ENCODE measurements around the gene LSMEM2.
"Not testable (repeated sequence)": the region's sequence is repeated elsewhere in the genome, so short reads cannot be mapped to it uniquely, and the experiment has no call there.

Gene LSMEM2

DNA sequence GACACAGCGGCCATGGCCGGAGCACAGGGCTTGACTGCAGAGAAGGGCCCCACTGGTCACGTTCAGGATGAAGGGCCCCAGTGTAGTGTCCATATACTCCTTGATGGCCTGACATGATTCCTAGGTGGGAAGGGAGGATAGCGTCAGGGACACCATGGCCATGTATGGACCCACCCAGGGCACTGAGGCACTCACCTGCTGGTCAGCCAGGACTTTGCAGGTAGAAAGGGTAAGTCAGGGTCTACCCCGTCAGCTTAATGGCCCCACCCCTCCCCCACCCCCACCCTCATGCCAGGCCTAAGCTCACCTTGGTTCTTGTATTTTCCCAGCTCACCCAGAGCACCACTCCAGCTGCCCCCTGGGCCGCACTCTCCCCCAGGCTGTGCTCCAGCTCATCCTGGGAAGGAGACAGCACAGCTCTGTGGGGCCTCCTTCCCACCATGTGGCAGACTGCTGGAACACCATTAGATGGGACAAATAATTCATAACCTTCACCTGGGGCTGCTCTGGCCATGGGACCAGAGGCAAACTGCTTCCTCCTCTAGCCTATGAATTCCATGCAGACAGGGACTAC, 21.9 kb downstream of the LSMEM2 start:
- no peak for DNase-seq

- no peak for DNase-seq
Measured at GRCh38 chr3:50302095-50303012, 23.5 kb downstream of the LSMEM2 start.

- no peak for DNase-seq
Measured at GRCh38 chr3:50303013-50303815, 24.3 kb downstream of the LSMEM2 start, which contains the start of gene HYAL1. Gene HYAL1 (minus strand): TSS chr3:50303574. CDS start chr3:50302956, 618 bp downstream.

DNA sequence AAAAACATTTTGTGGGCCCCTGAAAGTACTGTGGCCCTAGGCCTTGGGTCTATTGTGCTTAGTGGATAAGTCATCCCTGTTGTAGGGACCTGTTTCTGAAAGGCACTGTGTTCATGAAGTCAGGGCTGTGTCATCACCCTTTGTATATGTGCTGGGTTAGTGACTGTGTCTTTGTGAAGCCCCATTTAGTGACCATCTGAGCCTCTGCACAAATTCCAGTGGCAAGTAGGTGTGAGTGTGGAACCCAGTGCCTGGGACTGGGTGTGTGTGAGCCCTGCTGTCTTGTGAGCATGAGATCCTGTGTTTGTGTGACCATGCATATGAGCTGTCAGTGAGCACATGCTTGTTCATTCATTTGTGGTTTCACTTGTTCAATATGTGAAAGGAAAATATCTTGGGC, 25.7 kb downstream of the LSMEM2 start:
- DNase-seq: no peak

GRCh38 chr3:50312041-50312440, 33.2 kb downstream of the LSMEM2 start:
- DNase-seq: not testable (repeated sequence)

GRCh38 chr3:50314342-50314741, 35.5 kb downstream of the LSMEM2 start:
- DNase-seq: no peak

- no peak for DNase-seq
Measured at GRCh38 chr3:50314816-50315215, 35.9 kb downstream of the LSMEM2 start.

GRCh38 chr3:50316657-50317242, 37.9 kb downstream of the LSMEM2 start:
- no peak for DNase-seq

DNA sequence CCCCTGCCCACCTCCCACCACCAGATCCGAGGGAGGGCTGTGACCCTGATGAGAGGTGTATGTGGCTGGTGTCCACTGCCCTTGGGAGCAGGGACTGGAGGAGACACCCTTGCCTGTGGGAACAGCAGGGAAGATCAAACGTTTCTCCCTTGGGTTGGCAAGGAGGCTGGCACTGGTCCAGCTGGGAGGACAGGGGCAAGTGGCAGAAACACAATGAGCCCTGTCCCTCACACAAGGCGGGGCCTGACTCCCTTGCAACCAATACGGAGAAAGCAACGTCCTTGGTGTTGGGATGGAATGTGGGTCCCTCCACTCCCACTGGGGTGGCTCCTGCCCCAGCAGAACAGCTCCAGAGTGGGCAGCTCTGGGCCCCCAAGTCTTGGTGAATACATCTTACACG, 38.4 kb downstream of the LSMEM2 start:
- no peak for DNase-seq

DNA sequence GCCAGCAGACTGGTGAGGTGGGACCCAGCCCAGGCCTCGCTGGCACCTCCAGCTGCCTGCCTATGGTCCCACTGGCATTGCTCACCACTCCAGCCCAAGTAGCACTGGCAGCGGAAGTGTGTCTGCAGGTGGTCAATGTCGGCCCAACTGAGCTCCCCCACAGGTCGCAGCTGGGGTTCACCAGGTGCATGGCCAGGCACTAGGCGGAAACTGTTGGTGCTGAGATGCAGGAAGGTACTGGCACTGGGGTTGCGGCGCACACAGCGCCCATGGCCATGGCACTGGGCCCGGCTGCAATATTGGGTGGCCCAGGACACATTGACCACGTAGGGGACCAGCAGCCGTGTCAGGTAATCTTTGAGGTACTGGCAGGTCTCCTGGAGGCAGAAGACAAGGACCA, 39.3 kb downstream of the LSMEM2 start:
- DNase-seq: no peak

- DNase-seq: no peak
Measured at GRCh38 chr3:50318615-50319014, 39.7 kb downstream of the LSMEM2 start.

- no peak for DNase-seq
Measured at GRCh38 chr3:50319181-50319893, 40.5 kb downstream of the LSMEM2 start.

GRCh38 chr3:50319894-50320625, 41.2 kb downstream of the LSMEM2 start:
- DNase-seq: no peak

- peak; percentile 62 for DNase-seq
Measured at GRCh38 chr3:50320853-50321335, 42.0 kb downstream of the LSMEM2 start.

- DNase-seq: peak; percentile 77
Measured at GRCh38 chr3:50321336-50322114, 42.6 kb downstream of the LSMEM2 start.

DNA sequence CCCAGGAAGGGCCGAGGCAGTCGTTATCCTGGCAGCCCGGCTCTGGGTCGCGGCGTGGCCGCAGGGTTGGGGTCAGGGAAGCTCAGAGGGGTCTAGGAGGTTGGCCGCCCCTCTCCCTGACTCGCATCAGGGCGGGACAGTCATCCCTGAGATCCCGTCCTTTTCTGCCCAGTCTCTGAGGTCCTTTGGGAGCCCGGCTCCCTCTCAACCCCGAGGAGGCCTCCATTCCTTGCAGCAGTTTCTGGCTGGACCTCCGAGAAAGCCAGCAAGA, 43.2 kb downstream of the LSMEM2 start:
- DNase-seq: no peak

GRCh38 chr3:50322386-50323091, 43.7 kb downstream of the LSMEM2 start, which contains the start of gene HYAL2:
Gene HYAL2 (minus strand): TSS chr3:50322745. CDS start chr3:50320489, 2,256 bp downstream.
- no peak for DNase-seq

- no peak for DNase-seq
Measured at GRCh38 chr3:50323092-50323600, 44.3 kb downstream of the LSMEM2 start.

DNA sequence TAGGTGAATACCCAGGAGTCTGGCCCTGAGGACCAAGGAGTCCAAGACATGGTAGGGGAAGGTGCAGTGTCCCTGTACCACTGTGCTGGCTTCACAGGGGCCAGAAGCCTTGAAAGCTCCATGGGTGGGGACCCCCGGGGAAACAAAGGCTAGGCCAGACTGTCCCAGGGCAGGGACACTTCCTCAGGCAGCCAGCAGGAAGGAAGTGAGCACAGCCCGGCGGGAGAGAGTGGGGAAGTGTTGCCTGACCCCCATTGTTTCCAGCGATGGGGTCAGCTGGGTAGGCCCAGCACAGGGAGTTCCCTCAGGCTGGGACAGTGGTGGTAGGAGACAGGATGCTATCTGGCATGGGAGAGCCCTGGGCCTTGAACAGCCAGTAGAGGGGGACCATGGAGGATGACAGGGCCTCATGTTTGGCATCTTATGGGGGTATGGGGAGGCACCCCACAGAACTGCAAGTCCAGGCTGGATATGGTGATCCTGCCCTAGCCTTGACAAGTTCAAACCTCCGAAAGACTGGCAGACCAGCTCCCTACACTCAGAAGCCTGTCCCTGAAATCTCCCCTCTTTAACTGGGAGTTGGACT, 44.8 kb downstream of the LSMEM2 start:
- no peak for DNase-seq
